ENCODE results near the gene SEC63.
"Not testable (repeated sequence)": the region's sequence is repeated elsewhere in the genome, so short reads cannot be mapped to it uniquely, and the experiment has no call there.

Gene SEC63

GRCh38 chr6:107972413-107973096 is 14.5 kb upstream of the SEC63 start:
- no peak for DNase-seq (ENCODE audit: low read depth)

GRCh38 chr6:107971181-107971580 is 13.2 kb upstream of the SEC63 start:
- DNase-seq (ENCODE audit: low read depth) = no peak

DNA sequence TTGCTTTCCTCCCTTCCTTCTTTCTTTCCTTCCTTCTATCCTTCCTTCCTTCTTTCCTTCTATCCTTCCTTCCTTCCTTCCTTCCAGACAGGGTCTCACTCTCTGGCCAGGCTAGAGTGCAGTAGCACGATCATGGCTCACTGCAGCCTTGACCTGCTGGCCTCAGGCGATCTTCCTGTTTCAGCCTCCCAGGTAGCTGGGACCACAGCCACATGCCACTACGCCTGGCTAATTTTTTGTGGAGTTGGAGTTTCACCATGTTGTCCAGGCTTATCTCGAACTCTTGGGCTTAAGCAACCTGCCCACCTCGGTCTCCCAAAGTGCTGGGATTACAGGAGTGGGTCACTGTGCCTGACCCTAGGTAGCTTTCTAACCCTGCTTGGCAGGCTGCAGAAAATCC is 12.2 kb upstream of the SEC63 start:
- DNase-seq (ENCODE audit: low read depth) = no peak

DNA sequence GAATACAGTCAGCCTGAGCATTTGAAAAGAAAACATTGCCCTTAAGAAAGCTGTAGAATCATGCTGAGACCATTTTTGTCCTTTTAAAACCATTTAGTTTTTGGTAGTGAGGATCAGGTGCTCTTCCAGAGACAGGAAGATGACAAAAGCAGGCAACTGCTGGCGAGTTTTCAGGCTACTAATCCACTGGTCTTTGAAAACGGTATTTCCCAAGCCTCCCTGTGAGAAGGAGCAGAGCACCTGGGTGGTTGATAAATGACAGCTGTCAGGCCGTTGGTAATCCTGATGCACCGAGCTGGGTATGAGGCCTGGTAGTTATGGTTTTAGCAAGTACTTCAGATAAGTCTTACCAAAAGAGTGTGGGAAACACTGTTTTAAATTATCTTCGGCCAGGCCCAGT is 10.1 kb upstream of the SEC63 start:
- no peak for DNase-seq (ENCODE audit: low read depth)

GRCh38 chr6:107965746-107966145 is 7.7 kb upstream of the SEC63 start:
- DNase-seq (ENCODE audit: low read depth) = no peak

GRCh38 chr6:107962723-107963122 is 4.7 kb upstream of the SEC63 start:
- DNase-seq (ENCODE audit: low read depth) = no peak

GRCh38 chr6:107959392-107959791 is 1.4 kb upstream of the SEC63 start:
- no peak for DNase-seq (ENCODE audit: low read depth)

GRCh38 chr6:107958689-107959362 is 818 bp upstream of the SEC63 start:
- DNase-seq (ENCODE audit: low read depth) = not testable (repeated sequence)

- DNase-seq (ENCODE audit: low read depth) = no peak
Observed at GRCh38 chr6:107957308-107957908, 600 bp downstream of the SEC63 start.

GRCh38 chr6:107956586-107957307 is 1.3 kb downstream of the SEC63 start:
- no peak for DNase-seq (ENCODE audit: low read depth)

- DNase-seq (ENCODE audit: low read depth) = no peak
Observed at GRCh38 chr6:107956181-107956580, 1.8 kb downstream of the SEC63 start.

GRCh38 chr6:107953858-107954414 is 4.1 kb downstream of the SEC63 start:
- not testable (repeated sequence) for DNase-seq (ENCODE audit: low read depth)

DNA sequence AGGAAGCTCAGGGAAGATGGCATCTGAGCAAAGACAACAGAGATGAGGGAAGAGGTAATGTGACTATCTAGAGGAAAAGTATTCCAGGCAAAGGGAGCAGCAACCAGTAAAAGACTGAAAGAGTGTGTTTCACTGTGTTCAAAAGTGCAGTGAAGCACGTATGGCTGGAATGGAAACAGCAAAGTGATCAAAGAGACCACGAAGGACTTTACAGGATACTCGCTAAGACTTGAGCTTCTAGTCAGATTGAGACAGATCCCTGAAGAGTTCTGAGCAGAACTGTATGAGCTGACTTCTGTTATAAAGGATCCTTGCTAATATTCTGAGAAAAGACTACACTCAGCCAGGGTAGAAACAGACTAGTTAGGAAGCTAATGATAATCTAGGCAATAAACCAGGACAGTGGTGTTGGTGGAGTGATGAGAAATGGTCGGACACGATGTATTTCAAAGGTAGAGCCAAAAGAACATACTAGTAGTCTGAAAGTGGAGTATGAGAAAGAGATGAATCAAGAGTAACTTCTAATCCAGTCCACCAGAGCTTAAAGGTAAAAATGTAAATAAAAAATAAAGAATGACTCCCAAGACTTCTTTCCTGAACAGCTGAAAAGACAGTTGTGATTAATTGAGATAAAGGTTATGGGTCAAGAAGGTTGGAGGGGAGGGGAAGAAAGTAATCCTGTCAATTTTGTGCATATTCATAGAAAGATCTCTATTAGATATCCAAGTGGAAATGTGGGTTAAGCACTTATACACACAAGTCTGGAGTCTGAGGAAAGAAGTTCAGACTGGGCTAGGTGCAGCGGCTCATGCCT is 14.2 kb downstream of the SEC63 start:
- no peak for DNase-seq (ENCODE audit: low read depth)

DNA sequence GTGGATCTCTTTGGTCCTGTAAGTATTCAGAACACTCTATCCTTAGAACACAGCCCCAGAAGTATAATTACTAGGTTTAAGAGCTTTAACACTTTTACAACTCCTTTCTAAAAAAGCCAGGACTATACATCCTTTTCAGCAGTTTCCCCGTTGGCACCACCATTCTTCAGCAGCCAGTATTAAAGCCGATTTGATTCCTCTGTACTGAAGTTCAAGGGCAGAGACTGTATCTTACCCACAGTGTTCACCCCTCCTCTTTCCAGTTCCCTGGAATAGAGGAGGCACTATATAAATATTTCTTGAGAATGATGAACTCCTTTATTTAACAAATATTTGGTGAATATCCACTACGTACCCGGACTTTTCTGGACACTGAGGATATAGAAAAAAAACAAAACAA is 15.9 kb downstream of the SEC63 start:
- DNase-seq (ENCODE audit: low read depth) = no peak

DNA sequence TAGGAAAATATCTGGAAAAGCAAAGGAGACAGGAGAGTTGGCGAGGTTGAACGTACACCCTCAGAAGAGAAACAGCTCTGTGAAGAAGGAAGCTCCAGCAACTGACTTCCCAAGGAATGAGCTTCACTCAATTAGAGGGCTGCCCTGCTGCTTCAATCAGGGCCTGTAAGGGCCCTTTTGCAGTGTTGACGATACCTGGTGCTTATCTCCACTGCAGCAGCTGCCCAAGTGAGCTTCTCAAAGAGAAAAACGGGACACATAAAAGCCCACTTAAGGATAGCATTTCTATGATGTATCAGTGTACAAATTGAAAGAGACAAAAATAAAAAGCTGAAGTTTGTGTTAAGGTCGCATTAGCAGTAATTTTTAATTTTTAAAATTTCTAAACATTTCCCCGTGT is 16.4 kb downstream of the SEC63 start:
- no peak for DNase-seq (ENCODE audit: low read depth)

GRCh38 chr6:107941199-107941598 is 16.8 kb downstream of the SEC63 start:
- no peak for DNase-seq (ENCODE audit: low read depth)

GRCh38 chr6:107936910-107937292 is 21.1 kb downstream of the SEC63 start:
- DNase-seq (ENCODE audit: low read depth) = not testable (repeated sequence)

DNA sequence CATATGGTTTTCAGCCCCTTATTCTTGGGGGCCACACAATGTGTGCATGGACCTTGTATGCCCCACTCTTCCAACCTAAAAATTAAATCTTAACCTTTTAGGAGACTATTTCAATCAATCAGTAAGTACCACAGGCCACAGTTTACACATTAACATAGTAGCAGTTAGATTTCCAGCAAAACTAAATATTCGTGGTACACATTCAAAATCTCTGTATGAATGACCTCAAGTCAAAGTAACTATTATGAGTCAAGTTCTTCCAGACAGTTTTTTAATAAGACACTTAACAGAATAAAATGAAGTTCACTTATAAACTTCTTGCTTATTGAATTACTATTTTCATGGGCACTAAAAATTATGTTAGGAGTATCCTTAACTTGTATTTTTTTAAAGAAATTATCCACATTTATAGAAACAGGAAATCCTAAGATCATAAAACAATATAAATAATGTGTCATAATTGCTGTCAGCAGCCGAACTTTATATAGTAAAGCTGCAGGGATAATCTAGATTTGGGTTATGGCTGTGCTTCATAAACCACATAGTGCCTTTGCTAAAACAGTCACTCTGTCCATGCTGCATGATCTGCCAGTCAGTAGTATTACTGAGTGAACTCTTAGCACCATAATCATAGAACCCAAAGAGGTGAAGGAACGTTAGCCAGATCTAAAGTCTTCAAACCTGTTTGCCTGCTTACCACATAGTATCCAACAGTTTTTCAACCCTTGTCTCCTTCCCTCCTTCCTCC is 21.7 kb downstream of the SEC63 start:
- DNase-seq (ENCODE audit: low read depth) = no peak

DNA sequence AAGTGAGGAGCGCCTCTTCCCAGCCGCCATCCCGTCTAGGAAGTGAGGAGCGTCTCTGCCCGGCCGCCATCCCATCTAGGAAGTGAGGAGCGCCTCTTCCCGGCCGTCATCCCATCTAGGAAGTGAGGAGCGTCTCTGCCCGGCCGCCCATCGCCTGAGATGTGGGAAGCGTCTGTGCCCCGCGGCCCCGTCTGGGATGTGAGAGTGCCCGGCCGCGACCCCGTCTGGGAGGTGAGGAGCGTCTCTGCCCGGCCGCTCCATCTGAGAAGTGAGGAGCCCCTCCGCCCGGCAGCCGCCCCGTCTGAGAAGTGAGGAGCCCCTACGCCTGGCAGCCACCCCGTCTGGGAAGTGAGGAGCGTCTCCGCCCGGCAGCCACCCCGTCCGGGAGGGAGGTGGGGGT is 23.8 kb downstream of the SEC63 start:
- not testable (repeated sequence) for DNase-seq (ENCODE audit: low read depth)

DNA sequence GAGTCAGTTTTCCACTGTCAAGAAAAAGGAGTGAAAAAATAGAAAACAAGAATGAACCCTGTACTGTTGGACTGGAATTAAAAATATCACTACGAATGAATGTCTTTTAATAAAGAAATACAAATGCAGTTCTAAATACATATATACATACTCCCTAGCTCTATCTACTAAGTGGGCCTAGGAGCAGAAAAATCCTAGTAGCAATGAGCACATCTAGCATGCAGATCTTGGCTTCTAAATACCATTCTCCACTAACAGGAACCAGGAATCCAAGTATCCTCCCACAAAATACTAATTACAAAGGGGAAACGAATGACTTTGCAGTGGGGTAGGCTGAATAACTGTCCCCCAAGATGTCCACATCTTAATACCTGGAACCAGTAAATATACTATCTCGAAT is 25.4 kb downstream of the SEC63 start:
- DNase-seq (ENCODE audit: low read depth) = no peak

- DNase-seq (ENCODE audit: low read depth) = no peak
Observed at GRCh38 chr6:107931894-107932293, 26.1 kb downstream of the SEC63 start.
